OCI-LY7 (cell line): ENCODE measurements around the gene ACVR1. TPM values are rescaled to one million over a fixed set of nuclear protein-coding genes. Genes with fewer than 3 reads are reported as not detected.

Source experiments
- BruUV-seq: library from RNA; stranded (reverse); fragments of 400-500 nt; replicated peaks from 2 replicates; lab custom pipeline; 2021; lab: Mats Ljungman, UMichigan
- CTCF ChIA-PET: fragments of 300-600 bp; sonication (Branson Sonifier 250); formaldehyde crosslinking; loops from one replicate; lab custom pipeline; 2022; ENCODE audit warnings: antibody characterized with exemption; ENCODE audit not compliant: unreplicated experiment; lab: Charles Lee
- POLR2A ChIA-PET: fragments of 300-600 bp; sonication (Branson Sonifier 250); formaldehyde crosslinking; loops from one replicate; lab custom pipeline; 2022; ENCODE audit warnings: antibody characterized with exemption; lab: Charles Lee
- DNase-seq: peaks from one replicate; pipeline ENCODE4 v3.0.0-alpha.2; 2015; ENCODE audit warnings: low spot score
- H2AFZ ChIP-seq: fragments of 200-600 bp; sonication (generic), shearing (Covaris generic); 2 replicates; pipeline ENCODE4 v1.6.1; 2014; ENCODE audit warnings: mild to moderate bottlenecking, antibody characterized with exemption, low read length, moderate library complexity
- H3K27ac ChIP-seq: fragments of 200-600 bp; sonication (generic); 2 replicates; pipeline ENCODE4 v1.5.1; 2014; ENCODE audit warnings: mixed run types, low read depth, mild to moderate bottlenecking, moderate library complexity, low read length, inconsistent platforms; ENCODE audit not compliant: poor library complexity, severe bottlenecking
- H3K36me3 ChIP-seq: fragments of 200-600 bp; sonication (generic); 2 replicates; pipeline ENCODE4 v1.6.1; 2014; ENCODE audit warnings: mild to moderate bottlenecking, antibody characterized with exemption, low read length, moderate library complexity, mixed read lengths; ENCODE audit not compliant: insufficient read depth
- H3K4me1 ChIP-seq: fragments of 200-600 bp; sonication (generic); 2 replicates; pipeline ENCODE4 v1.5.1; 2014; ENCODE audit warnings: mild to moderate bottlenecking, low read length; ENCODE audit not compliant: insufficient read depth, poor library complexity, severe bottlenecking
- H3K4me2 ChIP-seq: fragments of 200-600 bp; sonication (generic); 2 replicates; pipeline ENCODE4 v1.6.1; 2014; ENCODE audit warnings: mild to moderate bottlenecking, low read length
- H3K4me3 ChIP-seq: fragments of 200-600 bp; sonication (generic); 2 replicates; pipeline ENCODE4 v1.5.1; 2014; ENCODE audit warnings: mild to moderate bottlenecking, low read depth, low read length; ENCODE audit not compliant: poor library complexity, severe bottlenecking
- H3K79me2 ChIP-seq: fragments of 200-600 bp; sonication (generic); 2 replicates; pipeline ENCODE4 v1.6.1; 2016; ENCODE audit warnings: low read depth, mild to moderate bottlenecking, low read length, moderate library complexity, mixed read lengths; ENCODE audit not compliant: insufficient read depth
- H3K9me2 ChIP-seq: fragments of 200-600 bp; sonication (generic); 2 replicates; pipeline ENCODE4 v1.6.1; 2016; ENCODE audit warnings: mild to moderate bottlenecking, low read length, mixed read lengths; ENCODE audit not compliant: insufficient read depth
- H3K9me3 ChIP-seq: fragments of 200-600 bp; sonication (generic); 2 replicates; pipeline ENCODE4 v1.6.1; 2014; ENCODE audit warnings: mild to moderate bottlenecking, mixed run types, low read length, mixed read lengths
- H4K20me1 ChIP-seq: fragments of 200-600 bp; sonication (generic); 2 replicates; pipeline ENCODE4 v1.6.1; 2014; ENCODE audit warnings: mild to moderate bottlenecking, antibody characterized with exemption, low read length, moderate library complexity, mixed read lengths; ENCODE audit not compliant: insufficient read depth
- EZH2phosphoT487 ChIP-seq: fragments of 200-600 bp; sonication (generic); IDR thresholded peaks from 2 replicates; pipeline ENCODE4 v1.6.1; 2018; ENCODE audit warnings: low read depth, borderline replicate concordance, mild to moderate bottlenecking, mixed run types, antibody characterized with exemption, low read length, moderate library complexity, mixed read lengths
- intact Hi-C: fragments of 100-400 bp; cut with micrococcal nuclease; formaldehyde crosslinking; loops from one replicate; pipeline ENCODE4 v1.10.0; 2022; ENCODE audit not compliant: unreplicated experiment
- total RNA-seq, 2 experiments: library from RNA; depleted of rRNA in 1 of 2; stranded (reverse); fragments of >200 nt in 1 of 2; shearing (Covaris generic) in 1 of 2; gene quantifications; 2 replicates each; pipeline ENCODE4 v1.2.3, GENCODE V29; 2014 to 2022
- TF ChIP-seq, protein P1 (sequence below): fragments of 200-600 bp; sonication (generic); conservative IDR thresholded peaks from 2 replicates; pipeline ENCODE4 v1.5.1; 2014; ENCODE audit warnings: mild to moderate bottlenecking, antibody characterized with exemption, low read length, moderate library complexity, mixed read lengths

Gene ACVR1
- total RNA-seq, 2 experiments from 2014 or later = 0.13 to 3.9 TPM

DNA sequence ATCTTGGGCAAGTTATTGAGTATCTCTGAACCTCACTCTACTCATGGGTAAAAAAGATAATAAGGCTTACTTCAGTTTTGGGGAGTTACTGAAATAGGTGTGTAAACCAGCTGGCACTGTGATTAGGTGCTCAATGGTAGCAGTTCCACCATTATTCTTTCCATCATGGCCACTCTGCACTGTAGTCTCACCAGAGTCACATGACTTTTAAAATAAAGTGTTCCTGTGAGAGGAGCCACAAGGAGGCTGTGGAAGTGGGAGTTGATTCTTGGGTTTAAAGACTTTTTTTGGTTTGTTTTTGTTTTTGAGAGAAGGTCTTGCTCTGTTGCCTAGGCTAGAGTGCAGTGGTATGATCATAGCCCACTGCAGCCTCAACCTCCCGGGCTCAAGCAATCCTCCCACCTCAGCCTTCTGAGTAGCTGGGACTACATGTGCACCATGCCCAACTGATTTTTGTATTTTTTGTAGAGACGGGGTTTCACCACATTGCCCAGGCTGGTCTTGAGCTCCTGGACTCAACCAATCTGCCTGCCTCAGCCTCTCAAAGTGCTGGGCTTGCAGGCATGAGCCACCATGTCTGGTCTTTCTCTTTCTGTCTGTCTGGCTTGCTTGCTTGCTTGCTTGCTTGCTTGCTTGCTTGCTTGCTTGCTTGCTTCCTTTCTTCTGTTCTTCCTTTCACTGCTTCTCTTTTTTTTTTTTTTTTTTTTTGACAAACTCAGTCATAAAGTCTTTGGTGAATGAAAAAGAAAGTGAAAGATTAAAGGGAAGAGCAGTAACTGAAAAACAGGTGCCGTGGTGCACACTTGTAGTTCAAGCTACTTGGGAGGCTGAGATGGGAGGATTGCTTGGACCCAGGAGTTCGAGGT lies 21.2 kb upstream of the ACVR1 start:
- H4K20me1 ChIP-seq = no peaks in the 10 kb centered on the region
- no peak overlapping the region for H3K27ac ChIP-seq
- ChIA-PET CTCF (no interaction called here), POLR2A (interaction anchor here (0.7 to 2.2 kb wide), 3 partner anchors 13 to 561 kb away, joined by 3 to 6 read pairs (median 4); no protein-coding TSS in a partner anchor)
- 0 out of 2 replicates have a peak overlapping the region, but pooled peaks have one; percentile 0 for H3K4me2 ChIP-seq
- H3K36me3 ChIP-seq = no peaks in the 10 kb centered on the region
- TF ChIP-seq, protein P1, sequence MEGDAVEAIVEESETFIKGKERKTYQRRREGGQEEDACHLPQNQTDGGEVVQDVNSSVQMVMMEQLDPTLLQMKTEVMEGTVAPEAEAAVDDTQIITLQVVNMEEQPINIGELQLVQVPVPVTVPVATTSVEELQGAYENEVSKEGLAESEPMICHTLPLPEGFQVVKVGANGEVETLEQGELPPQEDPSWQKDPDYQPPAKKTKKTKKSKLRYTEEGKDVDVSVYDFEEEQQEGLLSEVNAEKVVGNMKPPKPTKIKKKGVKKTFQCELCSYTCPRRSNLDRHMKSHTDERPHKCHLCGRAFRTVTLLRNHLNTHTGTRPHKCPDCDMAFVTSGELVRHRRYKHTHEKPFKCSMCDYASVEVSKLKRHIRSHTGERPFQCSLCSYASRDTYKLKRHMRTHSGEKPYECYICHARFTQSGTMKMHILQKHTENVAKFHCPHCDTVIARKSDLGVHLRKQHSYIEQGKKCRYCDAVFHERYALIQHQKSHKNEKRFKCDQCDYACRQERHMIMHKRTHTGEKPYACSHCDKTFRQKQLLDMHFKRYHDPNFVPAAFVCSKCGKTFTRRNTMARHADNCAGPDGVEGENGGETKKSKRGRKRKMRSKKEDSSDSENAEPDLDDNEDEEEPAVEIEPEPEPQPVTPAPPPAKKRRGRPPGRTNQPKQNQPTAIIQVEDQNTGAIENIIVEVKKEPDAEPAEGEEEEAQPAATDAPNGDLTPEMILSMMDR = no peak
- TF ChIP-seq EZH2phosphoT487 = no peak
- no peaks in the 10 kb centered on the region for H3K9me2 ChIP-seq
- intact Hi-C loops = no loop called here
- BruUV-seq = no TSS peak
- no peak overlapping the region for H3K4me3 ChIP-seq
- H3K4me1 ChIP-seq = no peaks in the 10 kb centered on the region
- peak overlapping the region; percentile 60; the same call in 1 of the 2 replicates for H2AFZ ChIP-seq
- H3K9me3 ChIP-seq = no peaks in the 10 kb centered on the region
- peak; percentile 23 for DNase-seq
- H3K79me2 ChIP-seq = no peaks in the 10 kb centered on the region

DNA sequence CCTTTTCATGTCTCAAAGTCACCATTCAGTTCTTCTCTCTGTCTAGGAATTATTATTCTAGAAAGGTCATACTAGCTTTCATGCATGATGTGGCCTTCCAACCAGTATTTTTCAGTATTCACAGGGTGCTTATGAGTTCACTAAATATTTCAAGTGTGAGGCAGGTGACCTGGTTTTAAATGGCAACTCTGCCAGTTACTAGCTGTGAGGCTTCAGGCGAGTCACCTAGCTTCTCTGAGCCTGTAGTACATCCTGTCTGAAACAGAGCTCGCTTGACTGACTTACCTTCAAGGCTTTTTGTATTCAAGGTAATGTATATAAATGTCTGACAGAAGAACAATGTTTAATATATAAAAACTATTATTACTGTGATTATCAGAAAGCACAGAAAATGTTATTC lies 19.4 kb upstream of the ACVR1 start:
- H4K20me1 ChIP-seq = no peaks in the 10 kb centered on the region
- no peaks in the 10 kb centered on the region for H3K4me1 ChIP-seq
- no peaks in the 10 kb centered on the region for H3K9me3 ChIP-seq
- CTCF ChIA-PET = no interaction called here
- intact Hi-C loops = no loop called here
- no peak overlapping the region for H2AFZ ChIP-seq
- no peak overlapping the region for H3K4me2 ChIP-seq
- H3K27ac ChIP-seq = no peak overlapping the region
- TF ChIP-seq, protein P1 = no peak
- TF ChIP-seq EZH2phosphoT487 = no peak
- H3K9me2 ChIP-seq = no peaks in the 10 kb centered on the region
- H3K79me2 ChIP-seq = no peaks in the 10 kb centered on the region
- no peak overlapping the region for H3K4me3 ChIP-seq
- no peak for DNase-seq
- POLR2A ChIA-PET = no interaction called here
- no peaks in the 10 kb centered on the region for H3K36me3 ChIP-seq
- BruUV-seq = no TSS peak
